ENCODE measurements around the gene ADAM22. TPM values are rescaled to one million over a fixed set of nuclear protein-coding genes. Genes with fewer than 3 reads are reported as not detected.

The ADAM22 gene
- total and polyA plus RNA-seq, 2 of the 4 experiments (the other 2 are of a cell fraction): 0.03 to 0.18 TPM

GRCh38 chr7:88205179-88205578 lies 271.1 kb downstream of the ADAM22 start:
- Histone ChIP-seq H3K4ac (ENCODE audit: low read depth, low read length) (no peak overlapping the region), H4K5ac (ENCODE audit: low read depth, low read length) (no peak overlapping the region), H3K4me3 (ENCODE audit: insufficient read depth, low read depth, low read length) (no peak overlapping the region), H3K9ac (ENCODE audit: low read depth, low read length) (no peak overlapping the region), H2BK20ac (ENCODE audit: low read depth, low read length) (no peak overlapping the region), H3K4me1 (ENCODE audit: control insufficient read depth, insufficient read depth, low read length) (peaks cover 2% of the 10 kb centered on the region), H3K9me1 (ENCODE audit: insufficient read depth, low read length) (no peaks in the 10 kb centered on the region), H2BK120ac (ENCODE audit: low read depth, low read length) (no peak overlapping the region), H3K9me3 (ENCODE audit: control insufficient read depth, insufficient read depth, low read length) (no peaks in the 10 kb centered on the region), H3K36me3 (ENCODE audit: control insufficient read depth, insufficient read depth, low read length) (peaks cover 32% of the 10 kb centered on the region), H4K20me1 (ENCODE audit: insufficient read depth, low read length) (no peaks in the 10 kb centered on the region; the same call in 1 of the 2 replicates), H4K91ac (ENCODE audit: insufficient read depth, low read depth, low read length) (no peak overlapping the region), H3K56ac (ENCODE audit: extremely low read depth, insufficient read depth, low read length) (no peak overlapping the region), H3K27ac (ENCODE audit: insufficient read depth, low read length) (no peak overlapping the region), H3K27me3 (ENCODE audit: control insufficient read depth, insufficient read depth, low read length) (no peaks in the 10 kb centered on the region), H2AK9ac (replicated peaks; ENCODE audit: low read depth, low read length, poor library complexity) (no peak overlapping the region), H4K8ac (ENCODE audit: low read depth in 2 of 2, low read length in 2 of 2) (no peak overlapping the region), H2AFZ (replicated peaks; ENCODE audit: low read length, poor library complexity) (no peak overlapping the region), H2BK5ac (ENCODE audit: low read depth, low read length, poor library complexity, severe bottlenecking) (no peak overlapping the region), H3K18ac (ENCODE audit: low read depth, low read length) (no peak overlapping the region), H2BK15ac (ENCODE audit: low read depth, low read length) (no peak overlapping the region), H3K4me2 (ENCODE audit: low read depth, low read length) (no peak overlapping the region), H3K79me1 (ENCODE audit: low read depth in 1 of 2, low read length in 2 of 2) (no peaks in the 10 kb centered on the region; a peak in 1 of 4 replicates), H2AK5ac (ENCODE audit: low read depth, low read length) (no peak overlapping the region), H3K23ac (ENCODE audit: low read depth, low read length) (no peak overlapping the region), H3K14ac (replicated peaks; ENCODE audit: low read depth, low read length) (no peak overlapping the region)
- in situ Hi-C loops (cut with MboI; ENCODE audit: low sequenced_read_pairs) (no loop called here), intact Hi-C loops (cut with micrococcal nuclease) (no loop called here), dilution Hi-C loops (cut with HindIII; ENCODE audit: low sequenced_read_pairs, unreplicated experiment) (no loop called here)
- DNase-seq: no peak
- POLR2A ChIA-PET (ENCODE audit: unreplicated experiment): no interaction called here
- ATAC-seq (ENCODE audit: low read depth): no peak
- BruUV-seq (replicated peaks): no TSS peak
- CTCF ChIA-PET: no interaction called here
- no peak for TF ChIP-seq MAZ (IDR thresholded peaks at IDR 0.05; ENCODE audit: borderline replicate concordance, low read depth, low read length)
- TF ChIP-seq POLR2A (IDR thresholded peaks at IDR 0.05; ENCODE audit: low read depth, low read length): no peak
- TF ChIP-seq ELK1 (IDR thresholded peaks at IDR 0.05; ENCODE audit: borderline replicate concordance, low read depth, low read length): no peak
- TF ChIP-seq RAD21 (IDR thresholded peaks at IDR 0.05; ENCODE audit: low read length): no peak
- TF ChIP-seq, protein P1, sequence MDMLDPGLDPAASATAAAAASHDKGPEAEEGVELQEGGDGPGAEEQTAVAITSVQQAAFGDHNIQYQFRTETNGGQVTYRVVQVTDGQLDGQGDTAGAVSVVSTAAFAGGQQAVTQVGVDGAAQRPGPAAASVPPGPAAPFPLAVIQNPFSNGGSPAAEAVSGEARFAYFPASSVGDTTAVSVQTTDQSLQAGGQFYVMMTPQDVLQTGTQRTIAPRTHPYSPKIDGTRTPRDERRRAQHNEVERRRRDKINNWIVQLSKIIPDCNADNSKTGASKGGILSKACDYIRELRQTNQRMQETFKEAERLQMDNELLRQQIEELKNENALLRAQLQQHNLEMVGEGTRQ (IDR thresholded peaks at IDR 0.05; ENCODE audit: low read depth, low read length): no peak
- TF ChIP-seq CHD1 (IDR thresholded peaks at IDR 0.05; ENCODE audit: low read depth, low read length): no peak
- TF ChIP-seq RCOR1 (IDR thresholded peaks at IDR 0.05; ENCODE audit: insufficient replicate concordance, low read length): no peak
- no peak for TF ChIP-seq SMC3 (IDR thresholded peaks at IDR 0.05; ENCODE audit: low read depth, low read length)
- no peak for TF ChIP-seq FOS (IDR thresholded peaks at IDR 0.05; ENCODE audit: low read depth, low read length)

Data from IMR-90 (cell line).